K562 (cell line): Measurements from ENCODE around the gene KPNA1. TPM values are rescaled to one million over a fixed set of nuclear protein-coding genes. Genes with fewer than 3 reads are reported as not detected.

Experiments
- CREB3 ChIP-seq: fragments of 450-650 bp; conservative IDR thresholded peaks from 2 replicates; pipeline ENCODE4 v1.6.1; 2016; ENCODE audit warnings: missing genetic modification characterization, low read depth, mild to moderate bottlenecking, missing compliant biosample characterization, moderate library complexity
- ELF4 ChIP-seq: fragments of 450-650 bp; formaldehyde crosslinking; IDR thresholded peaks from 2 replicates; pipeline ENCODE4 v1.4.0; 2022; ENCODE audit warnings: missing genetic modification characterization
- FOXK2 ChIP-seq, 2 experiments: fragments of 450-650 bp; IDR thresholded peaks in 1 of 2; conservative IDR thresholded peaks in 1 of 2; 2 replicates each; pipeline ENCODE4 v1.6.1; 2016; ENCODE audit warnings: low read depth in 2 of 2, mild to moderate bottlenecking in 1 of 2
- IRF9 ChIP-seq: fragments of 450-650 bp; IDR thresholded peaks from 2 replicates; pipeline ENCODE4 v1.6.1; 2016; ENCODE audit warnings: missing biosample characterization, missing genetic modification characterization
- KDM2B ChIP-seq: fragments of 250-450 bp; sonication (Bioruptor Pico); IDR thresholded peaks from 2 replicates; pipeline ENCODE4 v1.8.0; 2021; ENCODE audit warnings: mild to moderate bottlenecking, moderate library complexity
- RBM39 ChIP-seq: fragments of 200-400 bp; formaldehyde crosslinking; optimal IDR thresholded peaks from 2 replicates; pipeline ENCODE3; 2018; ENCODE audit warnings: low read depth, low read length
- RFX5 ChIP-seq: IDR thresholded peaks from 2 replicates; pipeline ENCODE4 v1.6.1; 2011; ENCODE audit warnings: low read depth, mild to moderate bottlenecking, improper control_type of control experiment, low read length
- SMAD2 ChIP-seq: fragments of 150-350 bp; IDR thresholded peaks from 2 replicates; pipeline ENCODE4 v1.6.1; 2014; ENCODE audit warnings: low read depth, mild to moderate bottlenecking, low read length
- XRCC4 ChIP-seq: IDR thresholded peaks from one replicate; pipeline ENCODE4 v1.6.1; 2011; ENCODE audit not compliant: insufficient read depth, insufficient read length; ENCODE audit errors: extremely low read depth
- ZNF318 ChIP-seq, 2 experiments: fragments of 450-650 bp; IDR thresholded peaks; 2 replicates each; pipeline ENCODE4 v1.6.1; 2016; ENCODE audit warnings: mild to moderate bottlenecking in 2 of 2, borderline replicate concordance in 1 of 2, low read depth in 1 of 2, moderate library complexity in 1 of 2
- ZNF57 ChIP-seq: fragments of 450-650 bp; formaldehyde crosslinking; IDR thresholded peaks from 2 replicates; pipeline ENCODE4 v1.4.0; 2020; ENCODE audit warnings: mild to moderate bottlenecking, moderate library complexity
- polyA plus RNA-seq, 8 experiments: library from polyadenylated mRNA; depleted of rRNA in 4 of 8; stranded (reverse) in 5 of 8; unstranded in 3 of 8; fragments of >200 nt; fragmentation: Nextera tagmentation in 2 of 8; fragmentation: Illumina TruSeq in 1 of 8; extraction: Ambion mirVana in 2 of 8; extraction: Trizol in 1 of 8; gene quantifications; 2 replicates each; pipeline versions ENCODE4 v1.2.1 to v1.2.3, GENCODE V29; 2011 to 2014; ENCODE audit warnings: inconsistent platforms in 1 of 8, missing spikeins in 1 of 8
- total RNA-seq, 7 experiments: library from RNA; depleted of rRNA in 6 of 7; stranded (reverse); fragments of >200 nt in 6 of 7; fragmentation: Illumina TruSeq in 2 of 7; extraction: Trizol in 2 of 7; gene quantifications; 2 replicates each; pipeline versions ENCODE4 v1.2.1 to v1.2.3, GENCODE V29; 2011 to 2021; ENCODE audit warnings: low replicate concordance in 1 of 7
- TF ChIP-seq, protein P1 (sequence below): sonication (generic); formaldehyde crosslinking; IDR thresholded peaks from 2 replicates; pipeline ENCODE4 v1.9.0; 2022; ENCODE audit warnings: mild to moderate bottlenecking, missing genetic modification reagents
- TF ChIP-seq, protein P2 (sequence below): sonication (generic); formaldehyde crosslinking; IDR thresholded peaks from 2 replicates; pipeline ENCODE4 v1.8.0; 2022; ENCODE audit warnings: missing genetic modification reagents, mild to moderate bottlenecking, borderline replicate concordance

Gene KPNA1
- total and polyA plus RNA-seq, 9 of the 15 experiments (the other 6 are each of a cell fraction or from before 2014, with no cell fraction given), result 9.3 to 53.8 (median 33.5) TPM

DNA sequence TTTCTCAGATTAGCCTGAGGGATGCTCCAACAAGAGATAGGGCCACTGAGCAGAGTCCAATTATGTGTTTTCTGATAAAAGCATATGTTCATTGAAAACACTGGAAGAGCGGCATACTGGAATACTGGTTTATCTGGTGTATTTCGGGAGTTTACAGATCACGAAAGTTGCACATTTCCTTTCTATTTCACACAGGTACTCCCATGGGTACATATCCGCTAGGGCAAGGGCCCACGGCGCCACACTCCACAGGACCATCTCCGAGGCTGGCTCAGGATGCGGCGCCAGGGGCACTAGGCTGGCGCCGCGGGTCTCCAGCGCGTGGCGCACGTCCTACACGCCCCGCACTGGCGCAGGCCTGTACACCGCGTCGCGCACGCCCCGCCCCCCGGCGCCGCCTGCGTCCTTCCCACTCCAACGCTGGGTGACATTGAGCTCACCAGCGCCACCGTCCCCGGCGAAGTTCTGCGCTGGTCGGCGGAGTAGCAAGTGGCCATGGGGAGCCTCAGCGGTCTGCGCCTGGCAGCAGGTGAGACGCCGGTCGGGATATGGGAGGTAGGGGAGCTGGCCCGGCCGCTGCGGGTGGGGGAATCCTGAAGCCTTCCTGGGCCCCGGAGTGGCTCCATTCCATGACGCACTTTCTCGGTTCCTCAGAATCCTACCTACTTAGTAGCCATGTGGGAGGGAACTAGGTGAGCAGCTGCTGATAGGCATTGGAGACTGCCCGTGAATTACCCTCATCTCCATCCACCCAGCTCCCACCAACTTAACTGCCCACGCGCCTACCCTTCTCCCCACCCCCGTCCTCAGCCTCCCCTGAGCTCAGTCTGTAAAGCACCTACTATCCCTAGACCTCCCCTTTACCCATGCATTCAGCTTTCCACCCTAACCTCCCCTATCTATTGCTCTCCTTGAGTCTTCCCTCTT lies 130.7 kb downstream of the KPNA1 start, which contains the start of gene FAM162A (continued):
- TF ChIP-seq RFX5, result no peak
- no peak for TF ChIP-seq ELF4 (CRISPR knock-in tag)
- no peak for TF ChIP-seq KDM2B
- no peak for TF ChIP-seq ZNF318 (IDR thresholded peaks at IDR 0.05; ENCODE audit: borderline replicate concordance in 1 of 2, low read depth in 1 of 2)
- TF ChIP-seq, protein P1, sequence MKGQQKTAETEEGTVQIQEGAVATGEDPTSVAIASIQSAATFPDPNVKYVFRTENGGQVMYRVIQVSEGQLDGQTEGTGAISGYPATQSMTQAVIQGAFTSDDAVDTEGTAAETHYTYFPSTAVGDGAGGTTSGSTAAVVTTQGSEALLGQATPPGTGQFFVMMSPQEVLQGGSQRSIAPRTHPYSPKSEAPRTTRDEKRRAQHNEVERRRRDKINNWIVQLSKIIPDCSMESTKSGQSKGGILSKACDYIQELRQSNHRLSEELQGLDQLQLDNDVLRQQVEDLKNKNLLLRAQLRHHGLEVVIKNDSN (CRISPR knock-in tag), result no peak
- TF ChIP-seq XRCC4, result no peak
- TF ChIP-seq CREB3 (tag), result no peak
- TF ChIP-seq ZNF57 (CRISPR knock-in tag), result no peak
- TF ChIP-seq IRF9 (tag), result no peak
- no peak for TF ChIP-seq RBM39
- no peak for TF ChIP-seq SMAD2
- TF ChIP-seq FOXK2 (conservative IDR thresholded peaks at IDR 0.05 in 1 of 2, IDR thresholded peaks at IDR 0.05 in 1 of 2; ENCODE audit: low read depth in 2 of 2), result no peak
- TF ChIP-seq, protein P2, sequence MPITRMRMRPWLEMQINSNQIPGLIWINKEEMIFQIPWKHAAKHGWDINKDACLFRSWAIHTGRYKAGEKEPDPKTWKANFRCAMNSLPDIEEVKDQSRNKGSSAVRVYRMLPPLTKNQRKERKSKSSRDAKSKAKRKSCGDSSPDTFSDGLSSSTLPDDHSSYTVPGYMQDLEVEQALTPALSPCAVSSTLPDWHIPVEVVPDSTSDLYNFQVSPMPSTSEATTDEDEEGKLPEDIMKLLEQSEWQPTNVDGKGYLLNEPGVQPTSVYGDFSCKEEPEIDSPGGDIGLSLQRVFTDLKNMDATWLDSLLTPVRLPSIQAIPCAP (CRISPR knock-in tag), result no peak
